HEK293 (cell line): ENCODE data around the gene TP53BP2.

Experiments
- BCL11A ChIP-seq: fragments of 450-650 bp; formaldehyde crosslinking; IDR thresholded peaks from 2 replicates; pipeline ENCODE4 v1.5.1; 2016; ENCODE audit warnings: low read depth, missing biosample characterization, missing genetic modification characterization
- KLF9 ChIP-seq: fragments of 450-650 bp; formaldehyde crosslinking; IDR thresholded peaks from 2 replicates; pipeline ENCODE4 v1.5.1; 2016; ENCODE audit warnings: missing biosample characterization, missing genetic modification characterization, low read depth
- SCRT2 ChIP-seq: fragments of 450-650 bp; formaldehyde crosslinking; IDR thresholded peaks from 2 replicates; pipeline ENCODE4 v1.5.1; 2016; ENCODE audit warnings: missing biosample characterization, missing genetic modification characterization
- SETDB1 ChIP-seq: IDR thresholded peaks from one replicate; pipeline ENCODE4 v1.6.1; 2017; ENCODE audit warnings: mild to moderate bottlenecking, low read length, moderate library complexity, mixed read lengths; ENCODE audit not compliant: insufficient read length
- SP3 ChIP-seq: fragments of 450-650 bp; formaldehyde crosslinking; IDR thresholded peaks from 2 replicates; pipeline ENCODE4 v1.5.1; 2016; ENCODE audit warnings: missing biosample characterization, missing genetic modification characterization
- YY1 ChIP-seq: fragments of 450-650 bp; formaldehyde crosslinking; IDR thresholded peaks from 2 replicates; pipeline ENCODE4 v1.5.1; 2018; ENCODE audit warnings: missing biosample characterization, missing genetic modification characterization
- YY2 ChIP-seq: fragments of 450-650 bp; formaldehyde crosslinking; IDR thresholded peaks from 2 replicates; pipeline ENCODE4 v1.5.1; 2016; ENCODE audit warnings: missing biosample characterization, missing genetic modification characterization
- ZFHX2 ChIP-seq: fragments of 450-650 bp; formaldehyde crosslinking; conservative IDR thresholded peaks from 2 replicates; pipeline ENCODE4 v1.5.1; 2016; ENCODE audit warnings: missing biosample characterization, missing genetic modification characterization
- ZNF16 ChIP-seq: fragments of 450-650 bp; formaldehyde crosslinking; IDR thresholded peaks from 2 replicates; pipeline ENCODE4 v1.5.1; 2016; ENCODE audit warnings: low read depth, missing biosample characterization, missing genetic modification characterization
- ZNF169 ChIP-seq: fragments of 450-650 bp; formaldehyde crosslinking; IDR thresholded peaks from 2 replicates; pipeline ENCODE4 v1.5.1; 2016; ENCODE audit warnings: missing biosample characterization, missing genetic modification characterization
- ZNF19 ChIP-seq: fragments of 450-650 bp; formaldehyde crosslinking; IDR thresholded peaks from 2 replicates; pipeline ENCODE4; 2016; ENCODE audit warnings: missing biosample characterization, missing genetic modification characterization, low read depth
- ZNF302 ChIP-seq: fragments of 450-650 bp; formaldehyde crosslinking; IDR thresholded peaks from 2 replicates; pipeline ENCODE4 v1.5.1; 2016; ENCODE audit warnings: missing biosample characterization, missing genetic modification characterization, low read depth
- ZNF391 ChIP-seq: fragments of 450-650 bp; formaldehyde crosslinking; IDR thresholded peaks from 2 replicates; pipeline ENCODE4 v1.5.1; 2016; ENCODE audit warnings: low read depth, missing biosample characterization, missing genetic modification characterization, borderline replicate concordance
- ZNF423 ChIP-seq: fragments of 450-650 bp; formaldehyde crosslinking; IDR thresholded peaks from 2 replicates; pipeline ENCODE4 v1.5.1; 2016; ENCODE audit warnings: missing biosample characterization, missing genetic modification characterization
- ZNF473 ChIP-seq: fragments of 450-650 bp; formaldehyde crosslinking; IDR thresholded peaks from 2 replicates; pipeline ENCODE4 v1.5.1; 2017; ENCODE audit warnings: missing biosample characterization, missing genetic modification characterization
- ZNF561 ChIP-seq: fragments of 450-650 bp; IDR thresholded peaks from 2 replicates; pipeline ENCODE4 v1.5.1; 2018; ENCODE audit warnings: missing biosample characterization, missing genetic modification characterization, borderline replicate concordance
- ZNF623 ChIP-seq: fragments of 450-650 bp; formaldehyde crosslinking; IDR thresholded peaks from 2 replicates; pipeline ENCODE4 v1.5.1; 2016; ENCODE audit warnings: missing biosample characterization, missing genetic modification characterization
- ZNF677 ChIP-seq: fragments of 450-650 bp; IDR thresholded peaks from 2 replicates; pipeline ENCODE4 v1.5.0; 2018; ENCODE audit warnings: missing biosample characterization, mild to moderate bottlenecking, missing genetic modification characterization, moderate library complexity
- ZXDB ChIP-seq: fragments of 450-650 bp; formaldehyde crosslinking; IDR thresholded peaks from 2 replicates; pipeline ENCODE4 v1.5.1; 2016; ENCODE audit warnings: missing biosample characterization, missing genetic modification characterization
- TF ChIP-seq, protein P1 (sequence below): fragments of 450-650 bp; formaldehyde crosslinking; conservative IDR thresholded peaks from 2 replicates; pipeline ENCODE4 v1.5.1; 2016; ENCODE audit warnings: low read depth, missing biosample characterization, missing genetic modification characterization
- TF ChIP-seq, protein P2 (sequence below): fragments of 450-650 bp; formaldehyde crosslinking; IDR thresholded peaks from 2 replicates; pipeline ENCODE4 v1.5.1; 2016; ENCODE audit warnings: missing biosample characterization, missing genetic modification characterization
- TF ChIP-seq, protein P3 (sequence below): fragments of 450-650 bp; formaldehyde crosslinking; IDR thresholded peaks from 2 replicates; pipeline ENCODE4 v1.5.1; 2017; ENCODE audit warnings: missing biosample characterization, missing genetic modification characterization
- TF ChIP-seq, protein P4 (sequence below): fragments of 450-650 bp; formaldehyde crosslinking; IDR thresholded peaks from 2 replicates; pipeline ENCODE4 v1.5.1; 2016; ENCODE audit warnings: missing biosample characterization, missing genetic modification characterization
- TF ChIP-seq, protein P5 (sequence below): fragments of 450-650 bp; formaldehyde crosslinking; IDR thresholded peaks from 2 replicates; pipeline ENCODE4 v1.5.1; 2017; ENCODE audit warnings: missing biosample characterization, missing genetic modification characterization
- TF ChIP-seq, protein P6 (sequence below): fragments of 450-650 bp; formaldehyde crosslinking; IDR thresholded peaks from 2 replicates; pipeline ENCODE4 v1.5.1; 2016; ENCODE audit warnings: missing biosample characterization, missing genetic modification characterization

Gene TP53BP2

DNA sequence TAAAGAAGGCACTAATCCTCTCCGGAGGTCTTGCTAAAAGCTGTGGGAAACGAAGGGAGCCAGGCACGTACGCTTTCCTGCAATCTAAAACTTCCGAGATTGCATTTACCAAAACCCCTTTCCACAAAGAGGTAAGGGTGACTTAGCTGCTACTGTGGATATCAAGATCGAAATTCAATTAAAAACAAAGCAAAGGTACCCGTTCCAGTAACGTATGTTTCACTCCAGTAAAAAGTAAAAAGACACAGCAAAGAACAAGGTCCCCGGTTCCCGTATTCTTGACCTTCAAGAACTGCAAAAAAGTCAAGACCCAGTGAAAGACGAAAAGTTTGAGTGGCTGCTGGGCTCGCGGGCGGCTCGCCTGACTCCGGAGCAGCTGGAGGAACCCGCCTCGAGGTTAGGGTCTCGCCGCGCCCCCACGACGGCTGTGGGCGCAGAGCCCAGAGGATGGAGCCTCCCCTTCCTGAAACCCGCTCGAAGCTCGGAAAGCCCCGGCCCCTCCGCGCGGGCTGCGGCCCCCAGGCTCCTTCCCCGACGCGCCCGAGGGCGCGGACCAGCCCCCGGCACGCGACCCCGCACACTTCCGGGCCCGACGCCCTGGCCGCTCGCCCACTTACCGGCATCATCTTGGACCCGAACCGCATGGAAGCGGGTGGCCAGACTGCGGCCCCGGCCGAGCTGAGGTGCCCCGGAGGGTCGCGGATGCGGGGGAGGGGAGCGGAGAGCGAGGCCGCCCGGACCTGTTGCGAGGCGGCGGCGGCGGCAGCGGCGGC is 524 bp downstream of the TP53BP2 start (continued):
- TF ChIP-seq, protein P1, sequence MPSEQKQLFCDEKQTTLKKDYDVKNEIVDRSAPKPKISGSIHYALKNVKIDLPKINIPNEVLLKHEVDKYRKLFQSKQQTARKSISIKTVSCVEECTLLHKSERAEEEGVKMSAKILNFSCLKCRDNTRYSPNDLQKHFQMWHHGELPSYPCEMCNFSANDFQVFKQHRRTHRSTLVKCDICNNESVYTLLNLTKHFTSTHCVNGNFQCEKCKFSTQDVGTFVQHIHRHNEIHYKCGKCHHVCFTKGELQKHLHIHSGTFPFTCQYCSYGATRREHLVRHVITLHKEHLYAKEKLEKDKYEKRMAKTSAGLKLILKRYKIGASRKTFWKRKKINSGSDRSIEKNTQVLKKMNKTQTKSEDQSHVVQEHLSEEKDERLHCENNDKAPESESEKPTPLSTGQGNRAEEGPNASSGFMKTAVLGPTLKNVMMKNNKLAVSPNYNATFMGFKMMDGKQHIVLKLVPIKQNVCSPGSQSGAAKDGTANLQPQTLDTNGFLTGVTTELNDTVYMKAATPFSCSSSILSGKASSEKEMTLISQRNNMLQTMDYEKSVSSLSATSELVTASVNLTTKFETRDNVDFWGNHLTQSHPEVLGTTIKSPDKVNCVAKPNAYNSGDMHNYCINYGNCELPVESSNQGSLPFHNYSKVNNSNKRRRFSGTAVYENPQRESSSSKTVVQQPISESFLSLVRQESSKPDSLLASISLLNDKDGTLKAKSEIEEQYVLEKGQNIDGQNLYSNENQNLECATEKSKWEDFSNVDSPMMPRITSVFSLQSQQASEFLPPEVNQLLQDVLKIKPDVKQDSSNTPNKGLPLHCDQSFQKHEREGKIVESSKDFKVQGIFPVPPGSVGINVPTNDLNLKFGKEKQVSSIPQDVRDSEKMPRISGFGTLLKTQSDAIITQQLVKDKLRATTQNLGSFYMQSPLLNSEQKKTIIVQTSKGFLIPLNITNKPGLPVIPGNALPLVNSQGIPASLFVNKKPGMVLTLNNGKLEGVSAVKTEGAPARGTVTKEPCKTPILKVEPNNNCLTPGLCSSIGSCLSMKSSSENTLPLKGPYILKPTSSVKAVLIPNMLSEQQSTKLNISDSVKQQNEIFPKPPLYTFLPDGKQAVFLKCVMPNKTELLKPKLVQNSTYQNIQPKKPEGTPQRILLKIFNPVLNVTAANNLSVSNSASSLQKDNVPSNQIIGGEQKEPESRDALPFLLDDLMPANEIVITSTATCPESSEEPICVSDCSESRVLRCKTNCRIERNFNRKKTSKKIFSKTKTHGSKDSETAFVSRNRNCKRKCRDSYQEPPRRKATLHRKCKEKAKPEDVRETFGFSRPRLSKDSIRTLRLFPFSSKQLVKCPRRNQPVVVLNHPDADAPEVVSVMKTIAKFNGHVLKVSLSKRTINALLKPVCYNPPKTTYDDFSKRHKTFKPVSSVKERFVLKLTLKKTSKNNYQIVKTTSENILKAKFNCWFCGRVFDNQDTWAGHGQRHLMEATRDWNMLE = no peak
- TF ChIP-seq ZNF677 (tag by site-specific recombination) (peak; percentile 45; the same call in 1 of the 2 replicates), ZNF391 (tag by site-specific recombination) (no peak), SCRT2 (tag by site-specific recombination) (peak; percentile 94), YY1 (tag by site-specific recombination) (peak; percentile 39; the same call in 1 of the 2 replicates), ZNF16 (tag by site-specific recombination) (no peak), ZNF302 (tag by site-specific recombination) (no peak), SP3 (tag by site-specific recombination) (peak; percentile 23), KLF9 (tag by site-specific recombination) (no peak), ZNF623 (tag by site-specific recombination) (no peak), ZNF473 (tag by site-specific recombination) (no peak), ZNF561 (tag by site-specific recombination) (peak; percentile 98), YY2 (tag by site-specific recombination) (no peak), ZXDB (tag by site-specific recombination) (peak; percentile 48; the same call in 1 of the 2 replicates), SETDB1 (no peak), ZNF19 (tag by site-specific recombination) (no peak), BCL11A (tag by site-specific recombination) (no peak), ZNF423 (tag by site-specific recombination) (no peak), ZNF169 (tag by site-specific recombination) (no peak), ZFHX2 (tag by site-specific recombination) (peak; percentile 92)
- TF ChIP-seq, protein P2, sequence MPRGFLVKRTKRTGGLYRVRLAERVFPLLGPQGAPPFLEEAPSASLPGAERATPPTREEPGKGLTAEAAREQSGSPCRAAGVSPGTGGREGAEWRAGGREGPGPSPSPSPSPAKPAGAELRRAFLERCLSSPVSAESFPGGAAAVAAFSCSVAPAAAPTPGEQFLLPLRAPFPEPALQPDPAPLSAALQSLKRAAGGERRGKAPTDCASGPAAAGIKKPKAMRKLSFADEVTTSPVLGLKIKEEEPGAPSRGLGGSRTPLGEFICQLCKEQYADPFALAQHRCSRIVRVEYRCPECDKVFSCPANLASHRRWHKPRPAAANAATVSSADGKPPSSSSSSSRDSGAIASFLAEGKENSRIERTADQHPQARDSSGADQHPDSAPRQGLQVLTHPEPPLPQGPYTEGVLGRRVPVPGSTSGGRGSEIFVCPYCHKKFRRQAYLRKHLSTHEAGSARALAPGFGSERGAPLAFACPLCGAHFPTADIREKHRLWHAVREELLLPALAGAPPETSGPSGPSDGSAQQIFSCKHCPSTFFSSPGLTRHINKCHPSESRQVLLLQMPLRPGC (tag by site-specific recombination) = no peak; the same call in 1 of the 2 replicates
- TF ChIP-seq, protein P3, sequence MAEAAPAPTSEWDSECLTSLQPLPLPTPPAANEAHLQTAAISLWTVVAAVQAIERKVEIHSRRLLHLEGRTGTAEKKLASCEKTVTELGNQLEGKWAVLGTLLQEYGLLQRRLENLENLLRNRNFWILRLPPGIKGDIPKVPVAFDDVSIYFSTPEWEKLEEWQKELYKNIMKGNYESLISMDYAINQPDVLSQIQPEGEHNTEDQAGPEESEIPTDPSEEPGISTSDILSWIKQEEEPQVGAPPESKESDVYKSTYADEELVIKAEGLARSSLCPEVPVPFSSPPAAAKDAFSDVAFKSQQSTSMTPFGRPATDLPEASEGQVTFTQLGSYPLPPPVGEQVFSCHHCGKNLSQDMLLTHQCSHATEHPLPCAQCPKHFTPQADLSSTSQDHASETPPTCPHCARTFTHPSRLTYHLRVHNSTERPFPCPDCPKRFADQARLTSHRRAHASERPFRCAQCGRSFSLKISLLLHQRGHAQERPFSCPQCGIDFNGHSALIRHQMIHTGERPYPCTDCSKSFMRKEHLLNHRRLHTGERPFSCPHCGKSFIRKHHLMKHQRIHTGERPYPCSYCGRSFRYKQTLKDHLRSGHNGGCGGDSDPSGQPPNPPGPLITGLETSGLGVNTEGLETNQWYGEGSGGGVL = peak; percentile 88
- TF ChIP-seq, protein P4, sequence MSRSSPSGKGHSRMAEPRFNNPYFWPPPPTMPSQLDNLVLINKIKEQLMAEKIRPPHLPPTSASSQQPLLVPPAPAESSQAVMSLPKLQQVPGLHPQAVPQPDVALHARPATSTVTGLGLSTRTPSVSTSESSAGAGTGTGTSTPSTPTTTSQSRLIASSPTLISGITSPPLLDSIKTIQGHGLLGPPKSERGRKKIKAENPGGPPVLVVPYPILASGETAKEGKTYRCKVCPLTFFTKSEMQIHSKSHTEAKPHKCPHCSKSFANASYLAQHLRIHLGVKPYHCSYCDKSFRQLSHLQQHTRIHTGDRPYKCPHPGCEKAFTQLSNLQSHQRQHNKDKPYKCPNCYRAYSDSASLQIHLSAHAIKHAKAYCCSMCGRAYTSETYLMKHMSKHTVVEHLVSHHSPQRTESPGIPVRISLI (tag by site-specific recombination) = no peak
- TF ChIP-seq, protein P5, sequence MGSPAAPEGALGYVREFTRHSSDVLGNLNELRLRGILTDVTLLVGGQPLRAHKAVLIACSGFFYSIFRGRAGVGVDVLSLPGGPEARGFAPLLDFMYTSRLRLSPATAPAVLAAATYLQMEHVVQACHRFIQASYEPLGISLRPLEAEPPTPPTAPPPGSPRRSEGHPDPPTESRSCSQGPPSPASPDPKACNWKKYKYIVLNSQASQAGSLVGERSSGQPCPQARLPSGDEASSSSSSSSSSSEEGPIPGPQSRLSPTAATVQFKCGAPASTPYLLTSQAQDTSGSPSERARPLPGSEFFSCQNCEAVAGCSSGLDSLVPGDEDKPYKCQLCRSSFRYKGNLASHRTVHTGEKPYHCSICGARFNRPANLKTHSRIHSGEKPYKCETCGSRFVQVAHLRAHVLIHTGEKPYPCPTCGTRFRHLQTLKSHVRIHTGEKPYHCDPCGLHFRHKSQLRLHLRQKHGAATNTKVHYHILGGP (tag by site-specific recombination) = no peak
- TF ChIP-seq, protein P6, sequence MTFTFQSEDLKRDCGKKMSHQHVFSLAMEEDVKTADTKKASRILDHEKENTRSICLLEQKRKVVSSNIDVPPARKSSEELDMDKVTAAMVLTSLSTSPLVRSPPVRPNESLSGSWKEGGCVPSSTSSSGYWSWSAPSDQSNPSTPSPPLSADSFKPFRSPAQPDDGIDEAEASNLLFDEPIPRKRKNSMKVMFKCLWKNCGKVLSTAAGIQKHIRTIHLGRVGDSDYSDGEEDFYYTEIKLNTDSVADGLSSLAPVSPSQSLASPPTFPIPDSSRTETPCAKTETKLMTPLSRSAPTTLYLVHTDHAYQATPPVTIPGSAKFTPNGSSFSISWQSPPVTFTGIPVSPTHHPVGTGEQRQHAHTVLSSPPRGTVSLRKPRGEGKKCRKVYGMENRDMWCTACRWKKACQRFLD (tag by site-specific recombination) = no peak
